G401 (cell line): Measurements from ENCODE around the gene SPATA2. TPM values are rescaled to one million over a fixed set of nuclear protein-coding genes. Genes with fewer than 3 reads are reported as not detected.

ENCODE experiments used
- DNase-seq: peaks from one replicate; pipeline ENCODE4 v3.0.0-alpha.2; 2015; ENCODE audit warnings: low spot score
- in situ Hi-C: cut with HindIII; loops from 2 replicates; pipeline ENCODE4 v1.10.0; 2016; ENCODE audit warnings: low sequenced_read_pairs, mixed read lengths
- total RNA-seq: library from RNA; depleted of rRNA; stranded (reverse); fragments of >200 nt; shearing (Covaris generic); gene quantifications from 2 replicates; pipeline ENCODE4 v1.2.3, GENCODE V29; 2014

The SPATA2 gene
- total RNA-seq, 1 experiment from 2014 or later = 1.6 TPM

- peak; percentile 92 for DNase-seq
- in situ Hi-C loops = no loop called here
Observed at GRCh38 chr20:49936153-49937026, 21.1 kb upstream of the SPATA2 start, which contains the start of gene RNF114. TSS of gene RNF114 (plus strand) at chr20:49936397. CDS start at chr20:49936413, 16 bp downstream.

GRCh38 chr20:49935746-49936152 lies 20.4 kb upstream of the SPATA2 start:
- in situ Hi-C loops = no loop called here

GRCh38 chr20:49929142-49929494 lies 13.8 kb upstream of the SPATA2 start:
- no peak for DNase-seq
- in situ Hi-C loops = no loop called here

More at GRCh38 chr20:49935746-49936152, 20.4 kb upstream of the SPATA2 start:
- no peak for DNase-seq

GRCh38 chr20:49928411-49929141 lies 13.2 kb upstream of the SPATA2 start:
- DNase-seq = peak; percentile 91
- in situ Hi-C loops = no loop called here

- in situ Hi-C loops = no loop called here
Observed at GRCh38 chr20:49925901-49926454, 10.6 kb upstream of the SPATA2 start.

GRCh38 chr20:49924247-49924646 lies 8.9 kb upstream of the SPATA2 start:
- DNase-seq = no peak
- in situ Hi-C loops = no loop called here

More at GRCh38 chr20:49925901-49926454, 10.6 kb upstream of the SPATA2 start:
- no peak for DNase-seq

GRCh38 chr20:49919461-49919860 lies 4.1 kb upstream of the SPATA2 start:
- in situ Hi-C loops = no loop called here
- DNase-seq = no peak

GRCh38 chr20:49919009-49919408 lies 3.7 kb upstream of the SPATA2 start:
- DNase-seq = no peak
- in situ Hi-C loops = no loop called here

GRCh38 chr20:49918446-49918845 lies 3.1 kb upstream of the SPATA2 start:
- in situ Hi-C loops = no loop called here
- DNase-seq = no peak

- DNase-seq = no peak
Observed at GRCh38 chr20:49916146-49917002, 1.0 kb upstream of the SPATA2 start.

GRCh38 chr20:49915118-49915379 lies 280 bp downstream of the SPATA2 start:
- no peak for DNase-seq
- in situ Hi-C loops = no loop called here

More at GRCh38 chr20:49916146-49917002, 1.0 kb upstream of the SPATA2 start:
- in situ Hi-C loops = no loop called here

- in situ Hi-C loops = no loop called here
- DNase-seq = peak; percentile 43
Observed at GRCh38 chr20:49914310-49915117, 815 bp downstream of the SPATA2 start.

GRCh38 chr20:49913399-49914047 lies 1.8 kb downstream of the SPATA2 start:
- in situ Hi-C loops = no loop called here
- peak; percentile 45 for DNase-seq

GRCh38 chr20:49910340-49910706 lies 5.0 kb downstream of the SPATA2 start:
- in situ Hi-C loops = no loop called here
- no peak for DNase-seq

GRCh38 chr20:49909499-49910339 lies 5.6 kb downstream of the SPATA2 start:
- in situ Hi-C loops = no loop called here
- DNase-seq = peak; percentile 86

GRCh38 chr20:49908258-49908565 lies 7.1 kb downstream of the SPATA2 start:
- DNase-seq = no peak
- in situ Hi-C loops = no loop called here
